ENCODE data around the gene AKR1B15. TPM values are rescaled to one million over a fixed set of nuclear protein-coding genes. Genes with fewer than 3 reads are reported as not detected.

The AKR1B15 gene
- total and polyA plus RNA-seq, 2 of the 4 experiments (the other 2 are of a cell fraction), result not detected

DNA sequence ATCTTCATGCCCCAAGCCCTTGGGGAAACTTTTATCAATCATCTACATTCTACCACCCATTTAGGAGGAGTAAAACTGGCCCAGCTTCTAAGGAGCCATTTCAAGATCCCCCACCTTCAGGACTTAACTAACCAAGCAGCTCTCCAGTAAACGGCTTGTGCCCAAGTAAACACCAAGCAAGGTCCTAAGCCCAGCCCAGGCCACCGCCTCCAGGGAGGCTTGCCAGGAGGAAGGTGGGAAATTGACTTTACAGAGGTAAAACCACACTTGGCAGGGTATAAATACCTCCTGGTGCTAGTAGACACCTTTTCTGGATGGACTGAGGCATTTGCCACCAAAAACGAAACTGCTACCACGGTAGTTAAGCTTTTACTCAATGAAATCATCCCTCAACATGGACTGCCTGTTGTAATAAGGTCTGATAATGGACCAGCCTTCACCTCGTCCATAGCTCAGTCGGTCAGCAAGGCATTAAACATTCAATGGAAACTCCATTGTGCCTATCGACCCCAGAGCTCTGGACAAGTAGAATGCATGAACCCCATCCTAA, 5.6 kb downstream of the AKR1B15 start:
- Histone ChIP-seq H3K56ac (ENCODE audit: extremely low read depth, insufficient read depth, low read length) (no peak overlapping the region), H3K9me1 (ENCODE audit: insufficient read depth, low read length) (no peaks in the 10 kb centered on the region), H4K5ac (ENCODE audit: low read depth, low read length) (no peak overlapping the region), H4K8ac (ENCODE audit: low read depth in 2 of 2, low read length in 2 of 2) (no peak overlapping the region), H3K4me2 (ENCODE audit: low read depth, low read length) (no peak overlapping the region), H3K23ac (ENCODE audit: low read depth, low read length) (no peak overlapping the region), H3K9me3 (ENCODE audit: control insufficient read depth, insufficient read depth, low read length) (no peaks in the 10 kb centered on the region), H3K18ac (ENCODE audit: low read depth, low read length) (no peak overlapping the region), H2AK9ac (replicated peaks; ENCODE audit: low read depth, low read length, poor library complexity) (no peak overlapping the region), H3K79me1 (ENCODE audit: low read depth in 1 of 2, low read length in 2 of 2) (no peaks in the 10 kb centered on the region), H4K20me1 (ENCODE audit: insufficient read depth, low read length) (no peaks in the 10 kb centered on the region), H2BK15ac (ENCODE audit: low read depth, low read length) (no peak overlapping the region), H3K4me3 (ENCODE audit: insufficient read depth, low read depth, low read length) (no peak overlapping the region), H3K9ac (ENCODE audit: low read depth, low read length) (no peak overlapping the region), H2BK5ac (ENCODE audit: low read depth, low read length, poor library complexity, severe bottlenecking) (no peak overlapping the region), H3K36me3 (ENCODE audit: control insufficient read depth, insufficient read depth, low read length) (no peaks in the 10 kb centered on the region), H2AK5ac (ENCODE audit: low read depth, low read length) (no peak overlapping the region), H2AFZ (replicated peaks; ENCODE audit: low read length, poor library complexity) (no peak overlapping the region), H2BK120ac (ENCODE audit: low read depth, low read length) (no peak overlapping the region), H4K91ac (ENCODE audit: insufficient read depth, low read depth, low read length) (no peak overlapping the region), H3K4ac (ENCODE audit: low read depth, low read length) (no peak overlapping the region), H3K27me3 (ENCODE audit: control insufficient read depth, insufficient read depth, low read length) (peaks cover 47% of the 10 kb centered on the region), H3K14ac (replicated peaks; ENCODE audit: low read depth, low read length) (no peak overlapping the region), H3K27ac (ENCODE audit: insufficient read depth, low read length) (no peak overlapping the region), H2BK20ac (ENCODE audit: low read depth, low read length) (no peak overlapping the region), H3K4me1 (ENCODE audit: control insufficient read depth, insufficient read depth, low read length) (no peaks in the 10 kb centered on the region)
- BruUV-seq (replicated peaks), result no TSS peak
- dilution Hi-C loops (cut with HindIII; ENCODE audit: low sequenced_read_pairs, unreplicated experiment), result no loop called here
- POLR2A ChIA-PET (ENCODE audit: unreplicated experiment), result no interaction called here
- no peak for DNase-seq
- intact Hi-C loops (cut with micrococcal nuclease), result no loop called here
- ATAC-seq (ENCODE audit: low read depth), result no peak
- in situ Hi-C loops (cut with MboI; ENCODE audit: low sequenced_read_pairs), result no loop called here
- 80% methylated on average over 1 of the region's 7 CpGs; no CpG with 5 or more reads in 1 of the 2 experiments for WGBS, 2 experiments (ENCODE audit: extremely low coverage in 2 of 2, insufficient read length in 1 of 2)
- TF ChIP-seq FOS (IDR thresholded peaks at IDR 0.05; ENCODE audit: low read depth, low read length), result no peak
- CTCF ChIA-PET, result interaction anchor here (0.7 kb wide), 1 partner anchor 122 kb away, joined by 3 read pairs; no protein-coding TSS in a partner anchor
